Erythroblast (primary cell): ENCODE results near the gene SLC25A51.

Source experiments
- GATA1 ChIP-seq: IDR thresholded peaks from 2 replicates; pipeline ENCODE4 v1.6.1; 2011; ENCODE audit warnings: low read depth, mild to moderate bottlenecking, control low read depth, low read length, moderate library complexity
- POLR2A ChIP-seq: IDR thresholded peaks from 2 replicates; pipeline ENCODE4 v1.6.1; 2011; ENCODE audit warnings: mild to moderate bottlenecking, low read length

GRCh38 chr9:37914701-37915358 lies 10.9 kb upstream of the SLC25A51 start:
- no peak for TF ChIP-seq POLR2A
- TF ChIP-seq GATA1, result no peak
